K562 (cell line): ENCODE results near the gene RAD50. TPM values are rescaled to one million over a fixed set of nuclear protein-coding genes. Genes with fewer than 3 reads are reported as not detected.

Experiments
- ARNT ChIP-seq, 2 experiments: fragments of 450-650 bp; IDR thresholded peaks; 2 replicates each; pipeline ENCODE4 v1.6.1; 2016; ENCODE audit warnings: mild to moderate bottlenecking in 1 of 2
- DACH1 ChIP-seq: fragments of 450-650 bp; IDR thresholded peaks from 2 replicates; pipeline ENCODE4 v1.6.1; 2018; ENCODE audit not compliant: partially characterized antibody
- DPF2 ChIP-seq: fragments of 450-650 bp; IDR thresholded peaks from 2 replicates; pipeline ENCODE4 v1.6.1; 2016
- E2F3 ChIP-seq: fragments of 250-450 bp; sonication (Bioruptor Pico); IDR thresholded peaks from 2 replicates; pipeline ENCODE4 v1.4.0; 2020; ENCODE audit warnings: mild to moderate bottlenecking
- ETV1 ChIP-seq: fragments of 450-650 bp; conservative IDR thresholded peaks from 2 replicates; pipeline ENCODE4 v1.6.1; 2016; ENCODE audit warnings: missing genetic modification characterization, control low read depth, low read depth, missing compliant biosample characterization
- MAFK ChIP-seq: IDR thresholded peaks from 2 replicates; pipeline ENCODE4 v1.6.1; 2011; ENCODE audit warnings: low read length, improper control_type of control experiment
- NFE2 ChIP-seq: IDR thresholded peaks from 2 replicates; pipeline ENCODE4 v1.6.1; 2014; ENCODE audit warnings: antibody characterized with exemption, low read depth
- NR2C2 ChIP-seq, 2 experiments: fragments of 200-800 bp in 1 of 2; sonication (Bioruptor generic) in 1 of 2; sonication (generic) in 1 of 2; formaldehyde crosslinking in 1 of 2; IDR thresholded peaks; 2 replicates each; pipeline versions ENCODE4 v1.6.1 to v1.8.0; 2016 to 2022; ENCODE audit warnings: mild to moderate bottlenecking in 1 of 2, missing compliant biosample characterization in 1 of 2, missing genetic modification characterization in 1 of 2, missing genetic modification reagents in 1 of 2
- PHF21A ChIP-seq: fragments of 450-650 bp; IDR thresholded peaks from 2 replicates; pipeline ENCODE4 v1.6.1; 2017; ENCODE audit warnings: low read depth, borderline replicate concordance
- RUNX1 ChIP-seq: sonication (generic); IDR thresholded peaks from 2 replicates; pipeline ENCODE4 v1.6.1; 2016; ENCODE audit warnings: antibody characterized with exemption, low read depth
- SRSF9 ChIP-seq: fragments of 200-400 bp; formaldehyde crosslinking; IDR thresholded peaks from 2 replicates; pipeline ENCODE4 v1.6.1; 2017; ENCODE audit warnings: low read depth, low read length, borderline replicate concordance
- STAT5B ChIP-seq: fragments of 250-450 bp; sonication (Bioruptor Pico); IDR thresholded peaks from 2 replicates; pipeline ENCODE4 v1.8.0; 2021; ENCODE audit warnings: mild to moderate bottlenecking, inconsistent platforms
- XRCC3 ChIP-seq: fragments of 450-650 bp; IDR thresholded peaks from 2 replicates; pipeline ENCODE4 v1.6.1; 2017; ENCODE audit warnings: mild to moderate bottlenecking, moderate library complexity
- ZBTB17 ChIP-seq: fragments of 450-650 bp; formaldehyde crosslinking; IDR thresholded peaks from 2 replicates; pipeline ENCODE4 v1.4.0; 2020; ENCODE audit warnings: mild to moderate bottlenecking
- ZC3H8 ChIP-seq: fragments of 450-650 bp; IDR thresholded peaks from 2 replicates; pipeline ENCODE4 v1.6.1; 2017
- ZFX ChIP-seq: sonication (generic); formaldehyde crosslinking; IDR thresholded peaks from 2 replicates; pipeline ENCODE4 v1.8.0; 2022; ENCODE audit warnings: mild to moderate bottlenecking, missing genetic modification reagents, moderate library complexity
- ZNF175 ChIP-seq: fragments of 200-800 bp; sonication (Bioruptor generic); IDR thresholded peaks from 2 replicates; pipeline ENCODE4 v1.6.1; 2016; ENCODE audit warnings: low read depth, mild to moderate bottlenecking, missing genetic modification characterization, missing compliant biosample characterization
- ZNF184 ChIP-seq: sonication (generic); formaldehyde crosslinking; IDR thresholded peaks from 2 replicates; pipeline ENCODE4 v1.5.0; 2020; ENCODE audit warnings: missing genetic modification reagents
- ZNF23 ChIP-seq: fragments of 250-450 bp; sonication (Bioruptor Pico); IDR thresholded peaks from 2 replicates; pipeline ENCODE4 v1.4.0; 2020; ENCODE audit warnings: mild to moderate bottlenecking
- ZNF507 ChIP-seq: conservative IDR thresholded peaks from 2 replicates; pipeline ENCODE4 v1.6.1; 2017; ENCODE audit warnings: missing genetic modification characterization, missing compliant biosample characterization
- ZNF780A ChIP-seq: fragments of 250-450 bp; sonication (Bioruptor Pico); IDR thresholded peaks from 2 replicates; pipeline ENCODE4 v1.5.0; 2021; ENCODE audit warnings: mild to moderate bottlenecking
- polyA plus RNA-seq, 8 experiments: library from polyadenylated mRNA; depleted of rRNA in 4 of 8; stranded (reverse) in 5 of 8; unstranded in 3 of 8; fragments of >200 nt; fragmentation: Nextera tagmentation in 2 of 8; fragmentation: Illumina TruSeq in 1 of 8; extraction: Ambion mirVana in 2 of 8; extraction: Trizol in 1 of 8; gene quantifications; 2 replicates each; pipeline versions ENCODE4 v1.2.1 to v1.2.3, GENCODE V29; 2011 to 2014; ENCODE audit warnings: inconsistent platforms in 1 of 8, missing spikeins in 1 of 8
- total RNA-seq, 7 experiments: library from RNA; depleted of rRNA in 6 of 7; stranded (reverse); fragments of >200 nt in 6 of 7; fragmentation: Illumina TruSeq in 2 of 7; extraction: Trizol in 2 of 7; gene quantifications; 2 replicates each; pipeline versions ENCODE4 v1.2.1 to v1.2.3, GENCODE V29; 2011 to 2021; ENCODE audit warnings: low replicate concordance in 1 of 7
- TF ChIP-seq, protein P1 (sequence below): fragments of 250-450 bp; sonication (Bioruptor Pico); IDR thresholded peaks from 2 replicates; pipeline ENCODE4 v1.5.0; 2021; ENCODE audit warnings: mild to moderate bottlenecking, moderate library complexity
- TF ChIP-seq, protein P2 (sequence below): fragments of 250-450 bp; sonication (Bioruptor Pico); IDR thresholded peaks from 2 replicates; pipeline ENCODE4 v1.8.0; 2021; ENCODE audit warnings: borderline replicate concordance, mild to moderate bottlenecking, moderate library complexity; ENCODE audit not compliant: poor library complexity, severe bottlenecking
- TF ChIP-seq, protein P3 (sequence below): sonication (generic); formaldehyde crosslinking; IDR thresholded peaks from 2 replicates; pipeline ENCODE4 v1.8.0; 2023; ENCODE audit warnings: mild to moderate bottlenecking, missing genetic modification reagents

RAD50 gene
- total and polyA plus RNA-seq, 9 of the 15 experiments (the other 6 are each of a cell fraction or from before 2014, with no cell fraction given): 15.3 to 74.2 (median 44.1) TPM

DNA sequence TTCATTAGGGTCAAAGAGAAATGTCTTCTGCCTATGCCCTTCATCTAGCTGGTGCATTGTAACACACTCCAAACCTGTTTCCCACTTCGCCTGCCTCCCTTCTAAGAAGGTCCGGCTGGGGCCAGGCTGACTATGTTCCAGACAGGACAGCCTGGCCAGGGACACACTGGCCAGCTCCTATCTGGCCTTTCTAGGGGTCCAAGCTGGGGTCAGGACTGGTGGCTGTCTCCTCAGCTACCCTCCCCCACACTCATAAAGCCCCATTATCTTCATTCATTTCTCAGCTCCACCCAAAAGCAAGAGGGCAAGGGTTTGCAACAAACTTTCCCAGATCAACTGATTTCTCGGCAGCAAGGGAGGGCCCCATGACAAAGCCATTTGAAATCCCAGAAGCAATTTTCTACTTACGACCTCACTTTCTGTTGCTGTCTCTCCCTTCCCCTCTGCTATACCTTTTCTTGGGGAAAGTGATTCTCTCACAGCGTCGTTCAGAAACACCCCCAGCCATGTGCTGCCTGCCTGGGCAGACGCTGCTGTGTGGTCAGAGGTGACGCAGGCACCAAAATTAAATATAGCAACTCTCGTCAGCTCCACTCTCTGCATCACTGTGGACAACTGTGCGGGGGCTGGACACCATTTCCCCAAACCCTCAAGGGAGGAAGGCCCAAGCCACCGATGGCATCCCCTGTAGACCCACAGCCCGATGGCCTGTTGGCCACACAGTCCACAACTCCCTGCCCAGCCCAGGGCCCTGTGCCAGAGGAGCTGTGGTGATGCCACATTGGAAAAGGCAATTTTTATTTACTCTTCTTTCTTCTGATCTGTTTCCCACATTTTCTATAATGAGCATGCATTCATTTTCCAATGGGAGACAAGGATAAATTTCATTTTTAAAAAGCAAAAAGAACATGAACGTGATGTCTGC, 107.3 kb downstream of the RAD50 start (continued):
- TF ChIP-seq, protein P1, sequence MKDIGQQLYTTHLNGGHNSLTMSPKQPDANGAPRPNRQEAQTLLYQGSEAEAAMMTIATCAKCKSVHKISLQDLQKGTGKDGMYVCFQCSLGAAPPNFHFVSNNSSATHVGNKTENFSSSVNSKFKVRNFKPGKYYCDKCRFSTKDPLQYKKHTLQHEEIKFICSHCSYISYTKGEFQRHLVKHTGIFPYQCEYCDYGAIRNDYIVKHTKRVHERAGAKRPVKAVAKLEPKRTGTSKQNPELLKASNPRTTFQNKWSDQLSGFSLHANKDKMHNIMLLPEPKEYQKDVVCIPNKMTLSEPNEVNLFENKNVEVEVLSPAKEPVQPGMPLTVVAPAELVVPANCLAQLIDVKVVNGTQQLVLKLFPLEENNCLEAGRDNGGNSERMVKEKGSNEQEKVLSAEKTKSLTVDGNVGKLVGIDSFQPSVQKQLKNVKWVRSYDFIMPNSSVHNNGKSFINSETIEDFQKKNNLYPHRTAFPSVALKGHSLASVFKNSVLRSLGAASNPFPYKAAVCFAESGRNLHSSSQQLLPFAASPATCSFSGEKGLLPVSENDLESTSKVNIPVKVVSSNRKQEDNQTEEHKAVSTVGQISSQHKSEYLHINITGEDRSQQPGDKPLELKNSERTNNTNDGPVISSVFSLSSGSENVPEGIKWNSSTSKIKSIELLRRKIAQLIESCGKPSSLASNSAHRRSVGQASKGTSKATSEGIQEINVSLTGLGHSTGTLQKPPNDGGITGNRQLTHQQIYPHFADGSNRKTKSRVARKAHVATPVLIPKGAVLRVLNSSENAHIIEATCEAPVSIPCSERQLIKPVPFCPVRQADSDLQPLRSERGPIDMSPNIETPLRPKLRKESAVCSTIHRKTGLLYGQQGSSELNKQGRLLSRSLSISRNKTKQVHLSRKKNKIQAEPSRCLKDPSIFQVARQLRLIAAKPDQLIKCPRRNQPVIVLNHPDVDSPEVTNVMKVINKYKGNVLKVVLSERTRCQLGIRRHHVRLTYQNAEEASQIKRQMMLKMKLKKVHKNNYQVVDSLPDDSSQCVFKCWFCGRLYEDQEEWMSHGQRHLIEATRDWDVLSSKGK (CRISPR knock-in tag): no peak
- peak; percentile 46 for TF ChIP-seq E2F3 (CRISPR knock-in tag)
- TF ChIP-seq ZFX (CRISPR knock-in tag): peak; percentile 58; the same call in 1 of the 2 replicates
- no peak for TF ChIP-seq ZC3H8
- no peak for TF ChIP-seq ETV1 (tag)
- TF ChIP-seq SRSF9: no peak
- TF ChIP-seq ZBTB17 (CRISPR knock-in tag): 0 out of 2 replicates have a peak, but pooled peaks have one; percentile 20
- TF ChIP-seq ARNT (IDR thresholded peaks at IDR 0.05): peak in 1 of 2 experiments; percentile 24; a peak in 1 of 4 replicates
- TF ChIP-seq, protein P2, sequence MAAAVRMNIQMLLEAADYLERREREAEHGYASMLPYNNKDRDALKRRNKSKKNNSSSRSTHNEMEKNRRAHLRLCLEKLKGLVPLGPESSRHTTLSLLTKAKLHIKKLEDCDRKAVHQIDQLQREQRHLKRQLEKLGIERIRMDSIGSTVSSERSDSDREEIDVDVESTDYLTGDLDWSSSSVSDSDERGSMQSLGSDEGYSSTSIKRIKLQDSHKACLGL (CRISPR knock-in tag): no peak
- TF ChIP-seq DPF2: peak; percentile 71
- TF ChIP-seq RUNX1: no peak
- TF ChIP-seq ZNF23: no peak
- TF ChIP-seq ZNF175 (CRISPR knock-in tag): peak; percentile 71
- TF ChIP-seq DACH1: no peak
- no peak for TF ChIP-seq ZNF507 (tag)
- peak; percentile 64 for TF ChIP-seq NFE2
- TF ChIP-seq ZNF184 (CRISPR knock-in tag): no peak
- TF ChIP-seq, protein P3, sequence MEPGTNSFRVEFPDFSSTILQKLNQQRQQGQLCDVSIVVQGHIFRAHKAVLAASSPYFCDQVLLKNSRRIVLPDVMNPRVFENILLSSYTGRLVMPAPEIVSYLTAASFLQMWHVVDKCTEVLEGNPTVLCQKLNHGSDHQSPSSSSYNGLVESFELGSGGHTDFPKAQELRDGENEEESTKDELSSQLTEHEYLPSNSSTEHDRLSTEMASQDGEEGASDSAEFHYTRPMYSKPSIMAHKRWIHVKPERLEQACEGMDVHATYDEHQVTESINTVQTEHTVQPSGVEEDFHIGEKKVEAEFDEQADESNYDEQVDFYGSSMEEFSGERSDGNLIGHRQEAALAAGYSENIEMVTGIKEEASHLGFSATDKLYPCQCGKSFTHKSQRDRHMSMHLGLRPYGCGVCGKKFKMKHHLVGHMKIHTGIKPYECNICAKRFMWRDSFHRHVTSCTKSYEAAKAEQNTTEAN: no peak
- TF ChIP-seq ZNF780A (CRISPR knock-in tag): no peak
- no peak for TF ChIP-seq STAT5B (CRISPR knock-in tag)
- no peak for TF ChIP-seq MAFK
- no peak for TF ChIP-seq PHF21A
- no peak for TF ChIP-seq NR2C2 (CRISPR knock-in tag; IDR thresholded peaks at IDR 0.05)
- TF ChIP-seq NR2C2 (tag; IDR thresholded peaks at IDR 0.05): peak; percentile 87
- TF ChIP-seq XRCC3: no peak
